ENCODE data around the gene VSIG8. TPM values are rescaled to one million over a fixed set of nuclear protein-coding genes. Genes with fewer than 3 reads are reported as not detected.

Gene VSIG8
- total RNA-seq, 1 experiment from 2014 or later = not detected

DNA sequence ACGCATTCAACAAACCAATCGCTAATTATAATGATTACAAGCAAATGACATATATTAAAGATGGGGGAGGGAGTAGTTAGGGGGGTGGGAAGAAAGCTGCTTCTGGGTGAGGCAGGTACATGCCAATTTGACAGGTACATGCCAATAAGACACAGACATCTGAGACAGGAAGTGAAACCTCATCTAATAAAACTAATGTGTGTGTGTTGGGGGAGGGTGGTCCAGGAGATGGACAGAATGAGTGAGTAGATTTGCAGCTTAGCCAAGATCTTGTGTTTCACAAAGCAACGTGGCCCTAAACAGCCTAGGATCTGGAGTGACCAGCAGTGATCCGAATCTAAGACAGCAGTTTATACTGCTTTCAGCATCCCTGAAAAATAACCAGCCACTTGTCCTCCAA lies 26.7 kb upstream of the VSIG8 start (continued):
- no peak for TF ChIP-seq ZNF317 (CRISPR knock-in tag; IDR thresholded peaks at IDR 0.05; ENCODE audit: borderline replicate concordance, low read depth)
- TF ChIP-seq NR3C1 (CRISPR knock-in tag; conservative IDR thresholded peaks at IDR 0.05; ENCODE audit: low read depth) = no peak
- TF ChIP-seq, protein P1, sequence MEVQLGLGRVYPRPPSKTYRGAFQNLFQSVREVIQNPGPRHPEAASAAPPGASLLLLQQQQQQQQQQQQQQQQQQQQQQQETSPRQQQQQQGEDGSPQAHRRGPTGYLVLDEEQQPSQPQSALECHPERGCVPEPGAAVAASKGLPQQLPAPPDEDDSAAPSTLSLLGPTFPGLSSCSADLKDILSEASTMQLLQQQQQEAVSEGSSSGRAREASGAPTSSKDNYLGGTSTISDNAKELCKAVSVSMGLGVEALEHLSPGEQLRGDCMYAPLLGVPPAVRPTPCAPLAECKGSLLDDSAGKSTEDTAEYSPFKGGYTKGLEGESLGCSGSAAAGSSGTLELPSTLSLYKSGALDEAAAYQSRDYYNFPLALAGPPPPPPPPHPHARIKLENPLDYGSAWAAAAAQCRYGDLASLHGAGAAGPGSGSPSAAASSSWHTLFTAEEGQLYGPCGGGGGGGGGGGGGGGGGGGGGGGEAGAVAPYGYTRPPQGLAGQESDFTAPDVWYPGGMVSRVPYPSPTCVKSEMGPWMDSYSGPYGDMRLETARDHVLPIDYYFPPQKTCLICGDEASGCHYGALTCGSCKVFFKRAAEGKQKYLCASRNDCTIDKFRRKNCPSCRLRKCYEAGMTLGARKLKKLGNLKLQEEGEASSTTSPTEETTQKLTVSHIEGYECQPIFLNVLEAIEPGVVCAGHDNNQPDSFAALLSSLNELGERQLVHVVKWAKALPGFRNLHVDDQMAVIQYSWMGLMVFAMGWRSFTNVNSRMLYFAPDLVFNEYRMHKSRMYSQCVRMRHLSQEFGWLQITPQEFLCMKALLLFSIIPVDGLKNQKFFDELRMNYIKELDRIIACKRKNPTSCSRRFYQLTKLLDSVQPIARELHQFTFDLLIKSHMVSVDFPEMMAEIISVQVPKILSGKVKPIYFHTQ (CRISPR knock-in tag; IDR thresholded peaks at IDR 0.05) = no peak
- no peak for TF ChIP-seq RORB (CRISPR knock-in tag; IDR thresholded peaks at IDR 0.05)

GRCh38 chr1:159884296-159884695 lies 21.8 kb upstream of the VSIG8 start:
- H3K36me3 Mint-ChIP-seq = no peaks in the 10 kb centered on the region
- ATAC-seq = no peak
- no peaks in the 10 kb centered on the region for H3K27me3 Mint-ChIP-seq (ENCODE audit: low read depth)
- TF ChIP-seq TP53 (CRISPR knock-in tag; IDR thresholded peaks at IDR 0.05) (no peak), OVOL2 (CRISPR knock-in tag; IDR thresholded peaks at IDR 0.05; ENCODE audit: borderline replicate concordance) (no peak), ATF3 (CRISPR knock-in tag; conservative IDR thresholded peaks at IDR 0.05) (no peak)
- TF ChIP-seq, protein P2, sequence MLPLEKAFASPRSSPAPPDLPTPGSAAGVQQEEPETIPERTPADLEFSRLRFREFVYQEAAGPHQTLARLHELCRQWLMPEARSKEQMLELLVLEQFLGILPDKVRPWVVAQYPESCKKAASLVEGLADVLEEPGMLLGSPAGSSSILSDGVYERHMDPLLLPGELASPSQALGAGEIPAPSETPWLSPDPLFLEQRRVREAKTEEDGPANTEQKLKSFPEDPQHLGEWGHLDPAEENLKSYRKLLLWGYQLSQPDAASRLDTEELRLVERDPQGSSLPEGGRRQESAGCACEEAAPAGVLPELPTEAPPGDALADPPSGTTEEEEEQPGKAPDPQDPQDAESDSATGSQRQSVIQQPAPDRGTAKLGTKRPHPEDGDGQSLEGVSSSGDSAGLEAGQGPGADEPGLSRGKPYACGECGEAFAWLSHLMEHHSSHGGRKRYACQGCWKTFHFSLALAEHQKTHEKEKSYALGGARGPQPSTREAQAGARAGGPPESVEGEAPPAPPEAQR (CRISPR knock-in tag; IDR thresholded peaks at IDR 0.05) = no peak
- TF ChIP-seq, protein P3, sequence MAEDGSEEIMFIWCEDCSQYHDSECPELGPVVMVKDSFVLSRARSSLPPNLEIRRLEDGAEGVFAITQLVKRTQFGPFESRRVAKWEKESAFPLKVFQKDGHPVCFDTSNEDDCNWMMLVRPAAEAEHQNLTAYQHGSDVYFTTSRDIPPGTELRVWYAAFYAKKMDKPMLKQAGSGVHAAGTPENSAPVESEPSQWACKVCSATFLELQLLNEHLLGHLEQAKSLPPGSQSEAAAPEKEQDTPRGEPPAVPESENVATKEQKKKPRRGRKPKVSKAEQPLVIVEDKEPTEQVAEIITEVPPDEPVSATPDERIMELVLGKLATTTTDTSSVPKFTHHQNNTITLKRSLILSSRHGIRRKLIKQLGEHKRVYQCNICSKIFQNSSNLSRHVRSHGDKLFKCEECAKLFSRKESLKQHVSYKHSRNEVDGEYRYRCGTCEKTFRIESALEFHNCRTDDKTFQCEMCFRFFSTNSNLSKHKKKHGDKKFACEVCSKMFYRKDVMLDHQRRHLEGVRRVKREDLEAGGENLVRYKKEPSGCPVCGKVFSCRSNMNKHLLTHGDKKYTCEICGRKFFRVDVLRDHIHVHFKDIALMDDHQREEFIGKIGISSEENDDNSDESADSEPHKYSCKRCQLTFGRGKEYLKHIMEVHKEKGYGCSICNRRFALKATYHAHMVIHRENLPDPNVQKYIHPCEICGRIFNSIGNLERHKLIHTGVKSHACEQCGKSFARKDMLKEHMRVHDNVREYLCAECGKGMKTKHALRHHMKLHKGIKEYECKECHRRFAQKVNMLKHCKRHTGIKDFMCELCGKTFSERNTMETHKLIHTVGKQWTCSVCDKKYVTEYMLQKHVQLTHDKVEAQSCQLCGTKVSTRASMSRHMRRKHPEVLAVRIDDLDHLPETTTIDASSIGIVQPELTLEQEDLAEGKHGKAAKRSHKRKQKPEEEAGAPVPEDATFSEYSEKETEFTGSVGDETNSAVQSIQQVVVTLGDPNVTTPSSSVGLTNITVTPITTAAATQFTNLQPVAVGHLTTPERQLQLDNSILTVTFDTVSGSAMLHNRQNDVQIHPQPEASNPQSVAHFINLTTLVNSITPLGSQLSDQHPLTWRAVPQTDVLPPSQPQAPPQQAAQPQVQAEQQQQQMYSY (CRISPR knock-in tag; IDR thresholded peaks at IDR 0.05) = no peak
- no peak overlapping the region for H3K4me3 Mint-ChIP-seq
- H3K4me1 Mint-ChIP-seq = no peaks in the 10 kb centered on the region
- no peaks in the 10 kb centered on the region for H3K9me3 Mint-ChIP-seq
- no peak overlapping the region for H3K27ac Mint-ChIP-seq
- no peak for DNase-seq (ENCODE audit: low spot score)
- POLR2A ChIA-PET = no interaction called here
- CTCF ChIA-PET = no interaction called here

DNA sequence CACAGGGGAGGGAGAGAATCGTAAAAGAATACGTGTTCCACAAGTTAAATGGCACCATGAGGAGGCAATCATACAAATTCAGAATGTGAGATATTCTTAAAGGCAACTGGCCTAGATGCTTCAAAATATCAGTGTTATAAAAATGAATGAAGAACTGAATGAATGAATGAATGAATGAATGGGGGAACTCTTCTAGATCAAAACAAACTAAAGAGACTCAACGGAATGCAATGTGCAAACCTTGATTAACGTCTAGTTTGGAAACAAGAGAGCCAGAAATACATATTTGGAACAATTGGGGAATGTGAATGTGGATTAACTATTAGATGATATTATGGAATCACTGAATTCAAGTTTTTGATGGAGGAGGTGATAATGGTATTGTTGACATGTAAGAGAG lies 20.7 kb upstream of the VSIG8 start:
- ChIA-PET POLR2A (no interaction called here), CTCF (interaction anchor here (0.9 to 1.7 kb wide), 3 partner anchors 10 to 85 kb away, joined by 3 to 4 read pairs (median 4); no protein-coding TSS in a partner anchor)
- TF ChIP-seq, protein P4, sequence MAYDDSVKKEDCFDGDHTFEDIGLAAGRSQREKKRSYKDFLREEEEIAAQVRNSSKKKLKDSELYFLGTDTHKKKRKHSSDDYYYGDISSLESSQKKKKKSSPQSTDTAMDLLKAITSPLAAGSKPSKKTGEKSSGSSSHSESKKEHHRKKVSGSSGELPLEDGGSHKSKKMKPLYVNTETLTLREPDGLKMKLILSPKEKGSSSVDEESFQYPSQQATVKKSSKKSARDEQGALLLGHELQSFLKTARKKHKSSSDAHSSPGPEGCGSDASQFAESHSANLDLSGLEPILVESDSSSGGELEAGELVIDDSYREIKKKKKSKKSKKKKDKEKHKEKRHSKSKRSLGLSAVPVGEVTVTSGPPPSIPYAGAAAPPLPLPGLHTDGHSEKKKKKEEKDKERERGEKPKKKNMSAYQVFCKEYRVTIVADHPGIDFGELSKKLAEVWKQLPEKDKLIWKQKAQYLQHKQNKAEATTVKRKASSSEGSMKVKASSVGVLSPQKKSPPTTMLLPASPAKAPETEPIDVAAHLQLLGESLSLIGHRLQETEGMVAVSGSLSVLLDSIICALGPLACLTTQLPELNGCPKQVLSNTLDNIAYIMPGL (CRISPR knock-in tag; IDR thresholded peaks at IDR 0.05) = no peak
- TF ChIP-seq, protein P2 (CRISPR knock-in tag; IDR thresholded peaks at IDR 0.05) = no peak
- TF ChIP-seq JAZF1 (CRISPR knock-in tag; IDR thresholded peaks at IDR 0.05) (no peak), TP53 (CRISPR knock-in tag; IDR thresholded peaks at IDR 0.05) (no peak), FOXP1 (CRISPR knock-in tag; IDR thresholded peaks at IDR 0.05; ENCODE audit: borderline replicate concordance) (no peak), NR1H2 (CRISPR knock-in tag; IDR thresholded peaks at IDR 0.05) (no peak), NR3C1 (CRISPR knock-in tag; conservative IDR thresholded peaks at IDR 0.05; ENCODE audit: low read depth) (no peak)
- TF ChIP-seq, protein P3 (CRISPR knock-in tag; IDR thresholded peaks at IDR 0.05) = no peak
- TF ChIP-seq, protein P5, sequence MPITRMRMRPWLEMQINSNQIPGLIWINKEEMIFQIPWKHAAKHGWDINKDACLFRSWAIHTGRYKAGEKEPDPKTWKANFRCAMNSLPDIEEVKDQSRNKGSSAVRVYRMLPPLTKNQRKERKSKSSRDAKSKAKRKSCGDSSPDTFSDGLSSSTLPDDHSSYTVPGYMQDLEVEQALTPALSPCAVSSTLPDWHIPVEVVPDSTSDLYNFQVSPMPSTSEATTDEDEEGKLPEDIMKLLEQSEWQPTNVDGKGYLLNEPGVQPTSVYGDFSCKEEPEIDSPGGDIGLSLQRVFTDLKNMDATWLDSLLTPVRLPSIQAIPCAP (CRISPR knock-in tag; IDR thresholded peaks at IDR 0.05) = no peak
- TF ChIP-seq, protein P6, sequence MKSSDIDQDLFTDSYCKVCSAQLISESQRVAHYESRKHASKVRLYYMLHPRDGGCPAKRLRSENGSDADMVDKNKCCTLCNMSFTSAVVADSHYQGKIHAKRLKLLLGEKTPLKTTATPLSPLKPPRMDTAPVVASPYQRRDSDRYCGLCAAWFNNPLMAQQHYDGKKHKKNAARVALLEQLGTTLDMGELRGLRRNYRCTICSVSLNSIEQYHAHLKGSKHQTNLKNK (CRISPR knock-in tag; IDR thresholded peaks at IDR 0.05) = no peak

More for the DNA sequence above, 20.7 kb upstream of the VSIG8 start:
- ATAC-seq (no peak), DNase-seq (ENCODE audit: low spot score) (no peak)
- H3K36me3 Mint-ChIP-seq = no peaks in the 10 kb centered on the region
- H3K9me3 Mint-ChIP-seq = no peaks in the 10 kb centered on the region
- no peak overlapping the region for H3K4me3 Mint-ChIP-seq
- H3K27me3 Mint-ChIP-seq (ENCODE audit: low read depth) = no peaks in the 10 kb centered on the region
- H3K27ac Mint-ChIP-seq = no peak overlapping the region
- H3K4me1 Mint-ChIP-seq = no peaks in the 10 kb centered on the region
